NK-92 treated with Interleukin-12 subunit alpha and Interleukin-12 subunit beta, amount 100 ng/mL, for 24 hours (cell line): ENCODE data around the gene GNPTAB.

Experiments
- DNase-seq: peaks from one replicate; lab custom pipeline; 2025; lab: John Stamatoyannopoulos, UW

Gene GNPTAB

DNA sequence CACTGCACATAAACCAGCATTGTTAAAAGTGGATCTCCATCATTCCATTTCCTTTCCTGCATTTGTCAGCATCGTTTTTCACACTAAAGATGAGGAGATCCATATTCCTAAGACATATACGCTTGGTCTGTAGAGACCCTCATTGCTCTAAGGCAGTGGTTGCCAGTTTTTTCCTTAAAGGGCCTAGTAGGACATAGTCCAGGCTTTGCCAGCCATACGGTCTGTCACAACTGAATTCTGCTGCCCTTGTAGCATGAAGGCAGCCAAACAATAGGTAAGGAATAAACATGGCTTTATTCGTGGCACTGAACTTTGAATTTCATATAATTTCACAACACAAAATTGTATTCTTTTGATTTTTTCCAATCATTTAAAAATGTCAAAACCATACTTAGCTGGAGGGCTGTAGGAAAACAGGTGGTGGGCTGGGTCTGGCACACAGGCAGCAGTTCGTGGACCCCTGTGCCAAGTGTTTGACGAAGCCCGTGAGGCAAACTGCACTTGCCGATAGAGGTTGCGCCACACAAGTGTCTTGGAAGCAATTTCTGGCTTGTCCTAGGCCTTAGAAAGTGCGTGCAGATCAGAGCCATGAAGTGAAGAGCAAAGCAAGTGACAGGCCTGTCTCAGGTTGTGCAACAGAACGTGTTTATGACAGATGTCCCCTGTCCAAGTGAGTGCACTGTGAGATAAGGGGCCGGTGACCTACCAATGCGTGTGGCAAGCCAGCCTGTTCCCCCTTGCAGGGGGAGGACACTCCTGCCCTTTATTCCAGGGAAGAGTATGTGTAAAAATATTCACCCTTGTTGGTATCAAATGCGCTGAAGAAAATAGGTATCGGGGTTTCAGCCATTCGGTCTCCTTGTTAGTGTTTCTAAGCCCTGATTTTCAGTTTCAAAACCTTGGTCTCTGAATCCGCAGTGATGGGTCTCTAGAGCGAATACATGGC, 134.2 kb downstream of the GNPTAB start:
- no peak for DNase-seq

DNA sequence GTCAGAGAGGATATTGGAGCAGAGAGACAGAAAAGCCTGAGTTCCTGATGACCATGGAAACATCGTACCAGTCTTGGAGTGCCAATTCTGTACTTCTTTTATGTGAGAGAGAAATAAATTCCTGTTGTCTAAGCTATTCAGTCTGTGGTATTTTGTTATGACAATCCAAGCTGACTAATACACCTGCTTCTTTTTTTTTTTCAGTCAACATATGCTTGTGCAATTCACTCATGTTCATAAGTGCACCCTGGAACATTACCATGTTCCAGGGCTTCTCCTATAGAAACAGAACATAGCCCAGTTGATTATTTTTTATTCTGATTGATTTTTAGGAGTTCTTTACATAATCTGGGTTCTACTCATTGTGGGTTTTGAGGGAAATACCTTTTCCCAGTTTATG, 135.1 kb downstream of the GNPTAB start:
- DNase-seq, result no peak
